ENCODE results near the gene FOXJ1.

DNA sequence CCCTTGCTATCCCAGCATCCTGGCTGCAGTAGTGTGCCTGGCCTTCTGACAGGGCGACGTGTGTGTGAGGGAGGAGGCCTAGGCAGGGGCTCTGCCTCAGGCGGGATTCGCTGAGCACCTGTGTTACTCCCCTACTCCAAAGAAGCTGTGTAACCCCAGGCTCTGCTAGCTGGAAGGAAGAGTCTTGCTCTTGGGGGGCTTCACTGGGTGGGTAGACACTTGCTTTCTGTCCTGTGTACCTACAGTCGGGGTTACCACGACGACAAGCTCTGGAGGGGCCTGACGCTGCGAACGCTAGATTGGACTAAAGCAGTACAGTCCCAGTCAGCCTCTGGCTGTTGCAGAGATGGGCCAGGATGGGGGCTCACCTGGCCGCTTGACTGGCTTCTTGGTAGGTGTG lies 47.0 kb downstream of the FOXJ1 start:
- TF ChIP-seq ZNF274 (IDR thresholded peaks at IDR 0.05; ENCODE audit: low read depth, low read length) (no peak), YY1 (IDR thresholded peaks at IDR 0.05; ENCODE audit: insufficient read depth, insufficient read length) (no peak), SUZ12 (IDR thresholded peaks at IDR 0.05; ENCODE audit: extremely low read depth, insufficient read depth, insufficient read length) (no peak)
